ENCODE measurements around the gene ANKS1B. TPM values are rescaled to one million over a fixed set of nuclear protein-coding genes. Genes with fewer than 3 reads are reported as not detected.

ANKS1B gene
- 10 to 100 TPM; 34.5 to 81.9 (median 71.1) TPM for total RNA-seq

DNA sequence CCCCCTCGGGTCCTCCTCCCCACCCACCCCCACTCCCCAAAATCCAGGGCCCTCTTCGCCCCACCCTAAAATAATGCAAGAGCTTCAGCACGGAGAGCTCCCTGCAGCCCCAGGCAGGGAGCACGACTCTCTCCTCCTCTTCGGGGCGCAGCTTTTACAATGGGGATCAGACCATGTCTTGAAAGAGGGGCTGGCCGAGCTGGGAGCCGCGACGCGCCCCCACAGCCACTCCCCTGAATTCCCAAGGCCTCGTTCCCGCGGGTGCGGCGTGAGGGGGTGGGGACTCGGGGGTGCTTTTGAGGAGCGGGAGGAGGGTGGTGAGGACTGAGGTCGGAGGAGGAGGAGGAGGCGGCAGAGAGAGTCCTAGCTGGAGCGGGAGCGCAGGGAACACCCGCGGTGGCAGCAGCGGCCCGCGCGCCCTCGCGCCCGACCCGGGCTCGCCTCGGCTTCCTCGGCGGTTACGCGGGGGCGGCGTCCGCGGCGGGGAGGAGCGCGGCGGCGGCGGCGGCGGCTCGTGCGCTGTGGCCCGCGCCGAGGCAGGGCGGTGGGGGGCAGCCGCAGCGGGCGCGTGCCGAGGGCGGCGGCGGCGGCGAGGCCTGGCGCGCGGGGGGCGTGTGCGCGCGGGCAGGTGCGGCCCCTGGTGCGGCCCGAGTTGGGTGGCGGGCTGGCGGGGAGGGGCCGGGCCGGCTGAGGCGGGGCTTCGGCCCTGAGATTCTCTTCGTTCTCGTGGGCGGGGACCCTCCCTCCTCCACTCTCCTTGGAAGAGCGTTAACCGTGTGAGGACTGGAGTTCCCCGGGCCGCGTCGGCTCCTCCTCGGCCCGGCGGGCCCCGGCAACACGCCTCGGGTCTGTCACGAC, at the start of gene ANKS1B:
ANKS1B (minus strand) TSS at position 666 of the 858 bp plus-strand sequence. CDS start 699 bp downstream, outside the sequence.
- peak; percentile 86 to 88 for DNase-seq
- Histone ChIP-seq H3K27me3 (no peaks in the 10 kb centered on the region), H3K4me1 (peaks cover 3 to 6% of the 10 kb centered on the region in 2 donors), H3K27ac (peak within 1 kb of the TSS; percentile 82 to 87 (median 85)), H3K36me3 (no peaks in the 10 kb centered on the region), H3K9me3 (no peaks in the 10 kb centered on the region), H3K4me3 (replicated peaks in 1 of 3) (peak within 1 kb of the TSS; percentile 54 to 80 (median 59))
- intact Hi-C loops (cut with DNase I) = loop anchor here (10.0 kb wide), 1 partner anchor 180 kb away; no protein-coding TSS in a partner anchor
- whole genome bisulfite sequencing, 2 donors = 0 to 2% methylated on average over 4 to 24 of the region's 98 CpGs
- peak in 1 of 2 donors; percentile 59 for TF ChIP-seq POLR2A (IDR thresholded peaks at IDR 0.05)
- TF ChIP-seq, protein P1, sequence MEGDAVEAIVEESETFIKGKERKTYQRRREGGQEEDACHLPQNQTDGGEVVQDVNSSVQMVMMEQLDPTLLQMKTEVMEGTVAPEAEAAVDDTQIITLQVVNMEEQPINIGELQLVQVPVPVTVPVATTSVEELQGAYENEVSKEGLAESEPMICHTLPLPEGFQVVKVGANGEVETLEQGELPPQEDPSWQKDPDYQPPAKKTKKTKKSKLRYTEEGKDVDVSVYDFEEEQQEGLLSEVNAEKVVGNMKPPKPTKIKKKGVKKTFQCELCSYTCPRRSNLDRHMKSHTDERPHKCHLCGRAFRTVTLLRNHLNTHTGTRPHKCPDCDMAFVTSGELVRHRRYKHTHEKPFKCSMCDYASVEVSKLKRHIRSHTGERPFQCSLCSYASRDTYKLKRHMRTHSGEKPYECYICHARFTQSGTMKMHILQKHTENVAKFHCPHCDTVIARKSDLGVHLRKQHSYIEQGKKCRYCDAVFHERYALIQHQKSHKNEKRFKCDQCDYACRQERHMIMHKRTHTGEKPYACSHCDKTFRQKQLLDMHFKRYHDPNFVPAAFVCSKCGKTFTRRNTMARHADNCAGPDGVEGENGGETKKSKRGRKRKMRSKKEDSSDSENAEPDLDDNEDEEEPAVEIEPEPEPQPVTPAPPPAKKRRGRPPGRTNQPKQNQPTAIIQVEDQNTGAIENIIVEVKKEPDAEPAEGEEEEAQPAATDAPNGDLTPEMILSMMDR (IDR thresholded peaks at IDR 0.05) = no peak

DNA sequence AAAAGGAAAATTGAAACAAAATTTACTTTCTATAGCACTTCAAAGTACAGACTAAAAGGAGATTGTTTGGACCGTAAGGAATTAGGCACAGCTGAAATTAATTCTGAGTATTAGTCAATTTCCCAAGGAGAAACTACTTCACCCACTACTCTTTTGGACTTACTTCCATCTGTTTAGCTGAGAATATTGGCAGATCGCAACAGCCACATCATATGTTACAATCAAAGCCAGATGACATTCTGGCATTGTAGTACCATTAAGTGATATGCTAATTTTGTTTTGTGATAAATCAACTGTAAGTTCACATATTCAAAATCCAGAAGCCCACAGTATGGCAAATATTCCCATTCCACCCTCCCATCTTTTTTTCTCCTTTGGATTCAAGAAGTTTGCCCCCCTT, 47.1 kb upstream of the ANKS1B start:
- no peaks in the 10 kb centered on the region for H3K9me3 ChIP-seq
- no peak overlapping the region for H3K4me3 ChIP-seq (replicated peaks in 1 of 3)
- 91% methylated on average over 2 of the region's 2 CpGs for WGBS, 2 donors
- no peak for DNase-seq
- H3K36me3 ChIP-seq = no peaks in the 10 kb centered on the region
- H3K27me3 ChIP-seq = no peaks in the 10 kb centered on the region
- H3K27ac ChIP-seq = no peak overlapping the region
- H3K4me1 ChIP-seq = no peaks in the 10 kb centered on the region
- TF ChIP-seq, protein P1 (IDR thresholded peaks at IDR 0.05) = no peak
- TF ChIP-seq POLR2A (IDR thresholded peaks at IDR 0.05) = no peak
- intact Hi-C loops (cut with DNase I) = no loop called here

DNA sequence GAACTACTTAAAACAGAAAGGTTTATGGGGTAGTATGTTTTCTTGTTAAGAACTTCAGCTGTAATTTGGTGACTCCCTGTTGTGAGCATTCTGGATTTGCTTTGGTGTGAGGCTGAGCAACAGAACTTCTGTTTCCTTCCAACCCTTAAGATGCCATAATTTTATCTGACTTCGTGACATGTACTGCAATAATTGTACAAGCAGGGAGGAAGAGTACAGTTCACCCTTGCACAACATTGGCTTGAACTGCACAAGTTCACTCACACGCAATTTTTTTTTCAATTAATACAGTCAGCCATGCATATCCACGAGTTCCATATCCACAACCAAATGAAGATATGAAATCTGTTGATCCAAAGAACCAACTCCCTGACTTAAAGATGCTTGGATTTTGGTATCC, 42.9 kb upstream of the ANKS1B start:
- Histone ChIP-seq H3K27ac (no peak overlapping the region), H3K27me3 (no peaks in the 10 kb centered on the region), H3K4me1 (no peaks in the 10 kb centered on the region), H3K36me3 (no peaks in the 10 kb centered on the region), H3K4me3 (replicated peaks in 1 of 3) (no peak overlapping the region), H3K9me3 (no peaks in the 10 kb centered on the region)
- TF ChIP-seq POLR2A (IDR thresholded peaks at IDR 0.05) = no peak
- TF ChIP-seq, protein P1 (IDR thresholded peaks at IDR 0.05) = no peak
- 78 to 85% methylated on average over 3 of the region's 3 CpGs for WGBS, 2 donors
- DNase-seq = no peak
- intact Hi-C loops (cut with DNase I) = no loop called here

DNA sequence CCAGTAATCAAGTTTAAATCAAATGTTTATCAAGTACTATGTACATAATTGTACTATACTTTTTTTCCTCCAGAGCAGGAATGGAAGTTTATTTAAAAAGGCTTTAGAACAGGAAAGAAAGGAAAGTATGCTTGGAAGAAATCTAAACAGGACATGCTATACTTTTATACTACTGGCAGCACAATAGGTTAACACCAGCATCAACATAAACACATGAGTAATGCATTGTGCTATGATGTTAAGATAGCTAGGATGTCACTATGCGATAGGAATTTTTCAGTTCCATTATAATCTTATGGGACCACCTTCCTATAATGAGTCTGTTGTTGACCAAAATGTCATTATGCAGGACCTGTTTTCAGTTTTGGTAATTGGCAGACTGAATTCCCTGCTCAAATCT, 41.5 kb upstream of the ANKS1B start:
- 94 to 96% methylated on average over 1 of the region's 1 CpG for WGBS, 2 donors
- H3K4me1 ChIP-seq = no peaks in the 10 kb centered on the region

More for the DNA sequence above, 41.5 kb upstream of the ANKS1B start:
- Histone ChIP-seq H3K27me3 (no peaks in the 10 kb centered on the region), H3K4me3 (replicated peaks in 1 of 3) (no peak overlapping the region), H3K36me3 (no peaks in the 10 kb centered on the region), H3K9me3 (no peaks in the 10 kb centered on the region), H3K27ac (no peak overlapping the region)
- DNase-seq = no peak
- intact Hi-C loops (cut with DNase I) = no loop called here
- no peak for TF ChIP-seq POLR2A (IDR thresholded peaks at IDR 0.05)
- TF ChIP-seq, protein P1 (IDR thresholded peaks at IDR 0.05) = no peak

Data from thyroid gland (tissue), 4 donors.